ENCODE measurements around the gene DAZAP1. TPM values are rescaled to one million over a fixed set of nuclear protein-coding genes. Genes with fewer than 3 reads are reported as not detected.

Gene DAZAP1
- polyA plus RNA-seq, 1 of the 3 experiments (the other 2 are of a cell fraction) = 54.3 TPM

- peak overlapping the region; percentile 35; the same call in 1 of the 2 replicates for H3K9ac ChIP-seq
- H3K9me3 ChIP-seq = no peaks in the 10 kb centered on the region
- H3K4me3 ChIP-seq (ENCODE audit: low read depth in 2 of 2, low read length in 1 of 2) = peak overlapping the region; percentile 28 to 52
- CTCF ChIA-PET = interaction anchor here (0.7 to 2.7 kb wide), 10 partner anchors 11 to 117 kb away, joined by 3 to 23 read pairs (median 4); no protein-coding TSS in a partner anchor
- H3K4me2 ChIP-seq = peak overlapping the region; percentile 86
- H4K20me1 ChIP-seq (ENCODE audit: insufficient read depth) = no peaks in the 10 kb centered on the region
- DNase-seq = peak; percentile 97
- H2AFZ ChIP-seq (ENCODE audit: low read depth) = peak overlapping the region; percentile 24
- H3K27me3 ChIP-seq (ENCODE audit: insufficient read depth) = no peaks in the 10 kb centered on the region
- peaks cover 25 to 32% of the 10 kb centered on the region in 2 experiments for H3K4me1 ChIP-seq (ENCODE audit: control insufficient read depth in 1 of 2, insufficient read depth in 2 of 2, low read depth in 1 of 2, low read length in 1 of 2)
- H3K27ac ChIP-seq (ENCODE audit: low read depth in 2 of 2, low read length in 1 of 2) = peak overlapping the region; percentile 62 to 92
- no peaks in the 10 kb centered on the region for H3K9me2 ChIP-seq
- peaks cover 50 to 67% of the 10 kb centered on the region in 2 experiments for H3K36me3 ChIP-seq (replicated peaks in 1 of 2; ENCODE audit: control insufficient read depth in 1 of 2, insufficient read depth in 2 of 2, low read length in 1 of 2)
- 35% methylated on average over 23 of the region's 31 CpGs for WGBS (ENCODE audit: low lambda C conversion rate)
- H3F3A ChIP-seq (replicated peaks; ENCODE audit: insufficient read depth) = peaks cover 42% of the 10 kb centered on the region
- POLR2A ChIA-PET = interaction anchor here (0.9 to 1.5 kb wide), 3 partner anchors 45 to 92 kb away, joined by 3 to 6 read pairs (median 3); partner anchors contain the start of gene CIRBP
- H3K79me2 ChIP-seq (ENCODE audit: insufficient read depth) = peaks cover 31% of the 10 kb centered on the region
- TF ChIP-seq RXRA (IDR thresholded peaks at IDR 0.05; ENCODE audit: borderline replicate concordance, low read depth) (no peak), EZH2phosphoT487 (IDR thresholded peaks at IDR 0.05; ENCODE audit: borderline replicate concordance, low read depth) (no peak), REST (IDR thresholded peaks at IDR 0.05; ENCODE audit: low read depth, low read length) (0 out of 2 replicates have a peak, but pooled peaks have one; percentile 6), CHD2 (IDR thresholded peaks at IDR 0.05; ENCODE audit: low read length, partially characterized antibody) (peak; percentile 35), TEAD4 (IDR thresholded peaks at IDR 0.05; ENCODE audit: borderline replicate concordance, insufficient read depth) (no peak), FOXM1 (IDR thresholded peaks at IDR 0.05; ENCODE audit: low read depth) (no peak), SIN3A (IDR thresholded peaks at IDR 0.05; ENCODE audit: borderline replicate concordance, low read depth, low read length) (peak; percentile 49; the same call in 1 of the 2 replicates), USF1 (IDR thresholded peaks at IDR 0.05; ENCODE audit: borderline replicate concordance, low read depth) (no peak), GABPA (IDR thresholded peaks at IDR 0.05; ENCODE audit: low read depth) (no peak), RFX5 (IDR thresholded peaks at IDR 0.05; ENCODE audit: low read length) (no peak), MAX (IDR thresholded peaks at IDR 0.05; ENCODE audit: low read depth) (peak; percentile 75), CTCF (IDR thresholded peaks at IDR 0.05) (no peak), POLR2AphosphoS5 (IDR thresholded peaks at IDR 0.05; ENCODE audit: low read depth, low read length) (no peak), NFIC (IDR thresholded peaks at IDR 0.05; ENCODE audit: borderline replicate concordance) (peak; percentile 90), NRF1 (IDR thresholded peaks at IDR 0.05; ENCODE audit: low read depth, low read length) (0 out of 2 replicates have a peak, but pooled peaks have one; percentile 17), MEF2A (IDR thresholded peaks at IDR 0.05; ENCODE audit: borderline replicate concordance, low read depth) (no peak), TAF1 (IDR thresholded peaks at IDR 0.05; ENCODE audit: borderline replicate concordance, low read depth, low read length) (no peak), SMC3 (IDR thresholded peaks at IDR 0.05; ENCODE audit: low read depth, low read length) (no peak), EP300 (IDR thresholded peaks at IDR 0.05; ENCODE audit: borderline replicate concordance in 1 of 2, low read depth in 1 of 2, low read length in 1 of 2) (0 out of 4 replicates have a peak, but pooled peaks of 1 of the 2 experiments have one; percentile 42), ELF1 (IDR thresholded peaks at IDR 0.05) (peak; percentile 57; the same call in 1 of the 2 replicates), USF2 (IDR thresholded peaks at IDR 0.05; ENCODE audit: borderline replicate concordance, low read depth, low read length) (no peak), PBX3 (IDR thresholded peaks at IDR 0.05) (no peak), FOXJ3 (CRISPR knock-in tag; IDR thresholded peaks at IDR 0.05) (no peak)
Measured at GRCh38 chr19:1360818-1361461, 46.4 kb upstream of the DAZAP1 start.

Measured in SK-N-SH (cell line).